MM.1S (cell line): ENCODE measurements around the gene FAM118B.

Source experiments
- DNase-seq: peaks from one replicate; pipeline ENCODE4 v3.0.0-alpha.2; 2015
- H2AFZ ChIP-seq: fragments of 300-600 bp; sonication (generic); 2 replicates; pipeline ENCODE4 v1.6.0; 2016; ENCODE audit warnings: antibody characterized with exemption, low read length
- H3F3A ChIP-seq: fragments of 300-600 bp; sonication (generic); 2 replicates; pipeline ENCODE4 v1.6.1; 2016; ENCODE audit warnings: mild to moderate bottlenecking, antibody characterized with exemption, low read length, moderate library complexity, mixed read lengths; ENCODE audit not compliant: insufficient read depth
- H3K27ac ChIP-seq: fragments of 300-600 bp; sonication (generic); 2 replicates; pipeline ENCODE4 v1.5.1; 2016; ENCODE audit warnings: mild to moderate bottlenecking, low read length
- H3K27me3 ChIP-seq: fragments of 300-600 bp; sonication (generic); replicated peaks from 2 replicates; pipeline ENCODE4 v1.6.0; 2016; ENCODE audit warnings: low read length; ENCODE audit not compliant: insufficient read depth
- H3K36me3 ChIP-seq: fragments of 300-600 bp; sonication (generic); replicated peaks from 2 replicates; pipeline ENCODE4 v1.6.1; 2016; ENCODE audit warnings: mild to moderate bottlenecking, low read length, mixed read lengths; ENCODE audit not compliant: insufficient read depth
- H3K4me1 ChIP-seq: fragments of 300-600 bp; sonication (generic); 2 replicates; pipeline ENCODE4 v1.6.1; 2016; ENCODE audit warnings: low read length, mixed read lengths
- H3K4me2 ChIP-seq: fragments of 300-600 bp; sonication (generic); 2 replicates; pipeline ENCODE4 v1.6.0; 2016; ENCODE audit warnings: low read depth, low read length
- H3K4me3 ChIP-seq: fragments of 300-600 bp; sonication (generic); 2 replicates; pipeline ENCODE4 v1.5.1; 2016; ENCODE audit warnings: low read length, mixed read lengths
- H3K79me2 ChIP-seq: fragments of 300-600 bp; sonication (generic); 2 replicates; pipeline ENCODE4 v1.6.1; 2016; ENCODE audit warnings: mixed run types, low read length, mixed read lengths
- H3K9ac ChIP-seq: fragments of 300-600 bp; sonication (generic); 2 replicates; pipeline ENCODE4 v1.6.1; 2016; ENCODE audit warnings: low read length, mixed read lengths
- H3K9me2 ChIP-seq: fragments of 300-600 bp; sonication (generic); replicated peaks from 2 replicates; pipeline ENCODE4 v1.6.1; 2016; ENCODE audit warnings: mild to moderate bottlenecking, low read length, mixed read lengths; ENCODE audit not compliant: insufficient read depth
- H3K9me3 ChIP-seq: fragments of 300-600 bp; sonication (generic); replicated peaks from 2 replicates; pipeline ENCODE4 v1.6.1; 2016; ENCODE audit warnings: mild to moderate bottlenecking, low read length, mixed read lengths; ENCODE audit not compliant: insufficient read depth
- H4K20me1 ChIP-seq: fragments of 300-600 bp; sonication (generic); 2 replicates; pipeline ENCODE4 v1.6.1; 2016; ENCODE audit warnings: mild to moderate bottlenecking, low read length, moderate library complexity, mixed read lengths; ENCODE audit not compliant: insufficient read depth
- CTCF ChIP-seq: fragments of 300-600 bp; sonication (generic); IDR thresholded peaks from 2 replicates; pipeline ENCODE4 v1.5.1; 2016; ENCODE audit warnings: antibody characterized with exemption, low read length, mixed read lengths
- EZH2 ChIP-seq: fragments of 300-600 bp; sonication (generic); optimal IDR thresholded peaks from 2 replicates; pipeline ENCODE3; 2017; ENCODE audit warnings: low read depth, mild to moderate bottlenecking, antibody characterized with exemption, low read length, mixed read lengths
- EZH2phosphoT487 ChIP-seq: fragments of 300-600 bp; sonication (generic); IDR thresholded peaks from 2 replicates; pipeline ENCODE4 v1.6.1; 2018; ENCODE audit warnings: antibody characterized with exemption, low read length

Gene FAM118B

GRCh38 chr11:126216526-126217305 is 5.1 kb downstream of the FAM118B start:
- peaks cover 90% of the 10 kb centered on the region for H3K79me2 ChIP-seq
- H3F3A ChIP-seq: no peaks in the 10 kb centered on the region
- H3K4me1 ChIP-seq: peaks cover 9% of the 10 kb centered on the region
- no peak overlapping the region for H3K27ac ChIP-seq
- no peaks in the 10 kb centered on the region for H3K9me2 ChIP-seq
- H3K4me2 ChIP-seq: no peak overlapping the region
- H3K9ac ChIP-seq: no peak overlapping the region
- no peak for DNase-seq
- no peak for TF ChIP-seq CTCF
- TF ChIP-seq EZH2phosphoT487: no peak
- no peak for TF ChIP-seq EZH2
- no peaks in the 10 kb centered on the region for H3K36me3 ChIP-seq
- H3K27me3 ChIP-seq: no peaks in the 10 kb centered on the region
- no peaks in the 10 kb centered on the region for H4K20me1 ChIP-seq
- H3K4me3 ChIP-seq: no peak overlapping the region
- H3K9me3 ChIP-seq: no peaks in the 10 kb centered on the region
- no peak overlapping the region for H2AFZ ChIP-seq

GRCh38 chr11:126217491-126217890 is 5.9 kb downstream of the FAM118B start:
- TF ChIP-seq EZH2 (no peak), CTCF (no peak), EZH2phosphoT487 (no peak)
- Histone ChIP-seq H3K4me3 (no peak overlapping the region), H3K9me3 (no peaks in the 10 kb centered on the region), H3K27ac (no peak overlapping the region), H3K9me2 (no peaks in the 10 kb centered on the region), H3F3A (no peaks in the 10 kb centered on the region), H3K4me1 (peaks cover 6% of the 10 kb centered on the region), H3K36me3 (no peaks in the 10 kb centered on the region), H3K4me2 (no peak overlapping the region), H3K9ac (no peak overlapping the region), H3K79me2 (peaks cover 89% of the 10 kb centered on the region), H3K27me3 (no peaks in the 10 kb centered on the region), H4K20me1 (no peaks in the 10 kb centered on the region), H2AFZ (no peak overlapping the region)
- DNase-seq: no peak

GRCh38 chr11:126219547-126219946 is 8.0 kb downstream of the FAM118B start:
- no peak overlapping the region for H3K4me3 ChIP-seq

More at GRCh38 chr11:126219547-126219946, 8.0 kb downstream of the FAM118B start:
- Histone ChIP-seq H3F3A (no peaks in the 10 kb centered on the region), H3K36me3 (no peaks in the 10 kb centered on the region), H3K9ac (no peak overlapping the region), H3K9me2 (no peaks in the 10 kb centered on the region), H3K4me1 (peaks cover 4% of the 10 kb centered on the region), H4K20me1 (no peaks in the 10 kb centered on the region), H2AFZ (no peak overlapping the region), H3K27me3 (no peaks in the 10 kb centered on the region), H3K4me2 (no peak overlapping the region), H3K9me3 (no peaks in the 10 kb centered on the region), H3K79me2 (peaks cover 89% of the 10 kb centered on the region), H3K27ac (no peak overlapping the region)
- TF ChIP-seq CTCF (no peak), EZH2 (no peak), EZH2phosphoT487 (no peak)
- no peak for DNase-seq
